ENCODE results near the gene MS4A7. TPM values are rescaled to one million over a fixed set of nuclear protein-coding genes. Genes with fewer than 3 reads are reported as not detected.

Gene MS4A7
- total and polyA plus RNA-seq, 10 donors, result 41.8 to 652 (median 252) TPM

DNA sequence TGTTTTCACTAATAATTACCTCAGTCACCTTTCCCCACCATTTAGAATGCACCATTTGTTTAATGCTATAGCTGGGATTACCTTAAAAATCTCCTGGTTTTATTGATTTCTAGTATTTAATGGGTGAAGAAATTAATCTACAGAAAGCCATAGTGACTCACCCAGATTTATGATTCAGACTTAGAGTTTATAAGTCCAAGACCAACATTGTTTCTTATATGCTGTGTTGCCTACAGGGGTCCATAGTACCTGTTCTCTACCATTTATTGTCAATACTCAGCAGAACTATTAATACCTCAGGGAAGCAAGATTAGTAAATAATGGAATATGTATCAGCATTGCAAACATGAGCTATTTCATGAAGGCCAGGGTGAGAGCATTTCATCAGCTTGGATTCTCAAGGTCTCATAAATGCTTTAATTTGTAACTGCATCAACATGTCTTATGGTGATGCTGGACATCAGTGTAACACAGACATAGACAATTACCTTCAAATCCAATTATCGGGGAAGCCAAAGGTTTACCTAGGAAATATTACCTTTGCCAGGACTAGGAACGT, 8.0 kb upstream of the MS4A7 start:
- TF ChIP-seq POLR2A (IDR thresholded peaks at IDR 0.05) (no peak), POLR2AphosphoS5 (IDR thresholded peaks at IDR 0.05) (no peak)
- TF ChIP-seq, protein P1, sequence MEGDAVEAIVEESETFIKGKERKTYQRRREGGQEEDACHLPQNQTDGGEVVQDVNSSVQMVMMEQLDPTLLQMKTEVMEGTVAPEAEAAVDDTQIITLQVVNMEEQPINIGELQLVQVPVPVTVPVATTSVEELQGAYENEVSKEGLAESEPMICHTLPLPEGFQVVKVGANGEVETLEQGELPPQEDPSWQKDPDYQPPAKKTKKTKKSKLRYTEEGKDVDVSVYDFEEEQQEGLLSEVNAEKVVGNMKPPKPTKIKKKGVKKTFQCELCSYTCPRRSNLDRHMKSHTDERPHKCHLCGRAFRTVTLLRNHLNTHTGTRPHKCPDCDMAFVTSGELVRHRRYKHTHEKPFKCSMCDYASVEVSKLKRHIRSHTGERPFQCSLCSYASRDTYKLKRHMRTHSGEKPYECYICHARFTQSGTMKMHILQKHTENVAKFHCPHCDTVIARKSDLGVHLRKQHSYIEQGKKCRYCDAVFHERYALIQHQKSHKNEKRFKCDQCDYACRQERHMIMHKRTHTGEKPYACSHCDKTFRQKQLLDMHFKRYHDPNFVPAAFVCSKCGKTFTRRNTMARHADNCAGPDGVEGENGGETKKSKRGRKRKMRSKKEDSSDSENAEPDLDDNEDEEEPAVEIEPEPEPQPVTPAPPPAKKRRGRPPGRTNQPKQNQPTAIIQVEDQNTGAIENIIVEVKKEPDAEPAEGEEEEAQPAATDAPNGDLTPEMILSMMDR (IDR thresholded peaks at IDR 0.05 in 8 of 11, conservative IDR thresholded peaks at IDR 0.05 in 3 of 11), result no peak
- H3K27ac ChIP-seq, result peak overlapping the region in 3 of 8 donors; percentile 36 to 89 (median 63)
- H3K27me3 ChIP-seq (replicated peaks in 1 of 7), result no peaks in the 10 kb centered on the region
- no peak for DNase-seq
- intact Hi-C loops (cut with DNase I; ENCODE audit: low total_unique reads), result no loop called here
- H3K4me1 ChIP-seq, result peaks cover 0 to 51% (median 10%) of the 10 kb centered on the region in 6 donors
- 65 to 85% (median 79%) methylated on average over 2 of the region's 2 CpGs for WGBS, 5 donors
- H3K4me3 ChIP-seq, result no peak overlapping the region
- peaks cover 0 to 7% (median 0%) of the 10 kb centered on the region in 8 donors for H3K9me3 ChIP-seq
- H3K36me3 ChIP-seq, result no peaks in the 10 kb centered on the region

DNA sequence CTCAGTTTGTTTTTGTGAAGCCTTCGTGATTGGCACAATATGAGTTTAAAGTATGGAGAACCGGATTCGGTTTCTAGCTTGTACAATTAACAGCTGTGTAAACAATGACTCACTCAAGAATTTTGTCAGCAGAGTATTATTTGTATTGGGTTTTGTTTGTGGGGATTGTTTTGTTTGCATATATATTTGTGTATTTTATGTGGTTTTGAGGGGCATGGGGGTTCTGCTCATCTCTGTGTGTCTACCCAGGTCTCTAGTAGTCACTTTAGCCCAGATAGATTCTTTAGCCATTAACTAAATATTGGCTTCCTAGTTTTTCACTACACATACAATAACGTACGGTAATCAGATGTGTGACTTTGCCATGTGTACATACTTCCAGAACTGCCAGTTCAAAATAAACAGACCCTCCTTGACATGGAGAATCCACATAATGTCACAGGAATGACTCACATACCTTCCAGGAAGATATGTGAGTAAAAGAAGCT, 7.5 kb upstream of the MS4A7 start:
- Histone ChIP-seq H3K9me3 (peaks cover 0 to 7% (median 0%) of the 10 kb centered on the region in 8 donors), H3K4me1 (peaks cover 0 to 46% (median 8%) of the 10 kb centered on the region in 6 donors), H3K27ac (peak overlapping the region in 4 of 8 donors; percentile 36 to 89 (median 55)), H3K27me3 (replicated peaks in 1 of 7) (no peaks in the 10 kb centered on the region), H3K4me3 (no peak overlapping the region), H3K36me3 (no peaks in the 10 kb centered on the region)
- DNase-seq, result no peak
- intact Hi-C loops (cut with DNase I; ENCODE audit: low total_unique reads), result no loop called here
- no peak for TF ChIP-seq POLR2AphosphoS5 (IDR thresholded peaks at IDR 0.05)
- TF ChIP-seq, protein P1 (IDR thresholded peaks at IDR 0.05 in 8 of 11, conservative IDR thresholded peaks at IDR 0.05 in 3 of 11), result no peak
- TF ChIP-seq POLR2A (IDR thresholded peaks at IDR 0.05), result no peak
- WGBS, 5 donors, result 78 to 90% (median 84%) methylated on average over 5 of the region's 5 CpGs

DNA sequence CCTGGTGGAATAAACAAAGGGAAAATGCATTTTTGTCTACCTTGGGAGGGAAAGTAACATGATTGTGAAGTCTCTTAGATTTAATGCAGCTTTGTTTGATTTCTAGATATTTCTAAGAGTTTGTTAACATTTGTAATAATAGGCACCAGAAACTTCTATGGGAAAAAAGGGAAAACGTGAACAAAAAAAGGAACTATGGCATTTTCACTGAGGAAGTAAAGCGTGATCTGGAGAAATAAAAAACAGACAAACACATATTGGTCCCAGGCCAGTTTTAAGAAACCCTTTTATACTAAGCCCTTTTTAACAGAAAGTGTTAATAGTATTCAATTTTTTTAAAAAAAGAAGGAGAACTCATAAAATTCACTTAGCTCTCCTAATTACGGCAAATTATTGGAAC, 6.9 kb upstream of the MS4A7 start:
- Histone ChIP-seq H3K4me1 (peaks cover 0 to 45% (median 7%) of the 10 kb centered on the region in 6 donors), H3K27me3 (replicated peaks in 1 of 7) (no peaks in the 10 kb centered on the region), H3K4me3 (no peak overlapping the region), H3K27ac (peak overlapping the region in 4 of 8 donors; percentile 36 to 89 (median 55)), H3K9me3 (peaks cover 0 to 7% (median 0%) of the 10 kb centered on the region in 8 donors), H3K36me3 (no peaks in the 10 kb centered on the region)
- intact Hi-C loops (cut with DNase I; ENCODE audit: low total_unique reads), result no loop called here
- 48 to 63% (median 62%) methylated on average over 3 of the region's 3 CpGs for WGBS, 5 donors
- no peak for TF ChIP-seq POLR2A (IDR thresholded peaks at IDR 0.05)
- no peak for TF ChIP-seq POLR2AphosphoS5 (IDR thresholded peaks at IDR 0.05)
- TF ChIP-seq, protein P1 (IDR thresholded peaks at IDR 0.05 in 8 of 11, conservative IDR thresholded peaks at IDR 0.05 in 3 of 11), result no peak
- DNase-seq, result no peak

DNA sequence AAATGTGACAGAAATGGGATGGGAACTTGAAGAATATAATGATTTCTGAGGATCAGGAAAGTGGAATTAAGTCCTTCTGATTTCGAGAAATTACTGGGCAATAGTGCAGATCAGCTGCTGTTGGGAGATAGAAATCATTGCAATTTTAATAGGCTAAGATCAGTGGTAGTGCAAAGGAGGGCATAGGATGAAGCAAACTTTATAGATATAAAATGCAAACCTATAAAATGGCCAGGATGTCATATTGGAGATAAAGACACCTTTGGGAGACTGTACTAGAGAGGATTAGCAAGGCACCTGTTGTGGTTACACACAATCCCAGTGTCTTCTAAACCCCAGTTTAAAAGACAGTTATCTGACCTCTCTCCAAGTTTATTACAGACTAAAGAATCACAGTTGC, 6.5 kb upstream of the MS4A7 start:
- Histone ChIP-seq H3K36me3 (no peaks in the 10 kb centered on the region), H3K27me3 (replicated peaks in 1 of 7) (no peaks in the 10 kb centered on the region), H3K4me3 (no peak overlapping the region), H3K9me3 (peaks cover 0 to 7% (median 0%) of the 10 kb centered on the region in 8 donors), H3K4me1 (peaks cover 0 to 45% (median 6%) of the 10 kb centered on the region in 6 donors), H3K27ac (peak overlapping the region in 5 of 8 donors; percentile 17 to 89 (median 47))
- DNase-seq, result no peak
- WGBS, 5 donors, result 58 to 84% (median 80%) methylated on average over 1 of the region's 1 CpG
- TF ChIP-seq, protein P1 (IDR thresholded peaks at IDR 0.05 in 8 of 11, conservative IDR thresholded peaks at IDR 0.05 in 3 of 11), result no peak
- TF ChIP-seq POLR2A (IDR thresholded peaks at IDR 0.05) (no peak), POLR2AphosphoS5 (IDR thresholded peaks at IDR 0.05) (no peak)
- intact Hi-C loops (cut with DNase I; ENCODE audit: low total_unique reads), result no loop called here

Measured in spleen (tissue), 11 donors.